ENCODE data around the gene TUB.

The TUB gene

DNA sequence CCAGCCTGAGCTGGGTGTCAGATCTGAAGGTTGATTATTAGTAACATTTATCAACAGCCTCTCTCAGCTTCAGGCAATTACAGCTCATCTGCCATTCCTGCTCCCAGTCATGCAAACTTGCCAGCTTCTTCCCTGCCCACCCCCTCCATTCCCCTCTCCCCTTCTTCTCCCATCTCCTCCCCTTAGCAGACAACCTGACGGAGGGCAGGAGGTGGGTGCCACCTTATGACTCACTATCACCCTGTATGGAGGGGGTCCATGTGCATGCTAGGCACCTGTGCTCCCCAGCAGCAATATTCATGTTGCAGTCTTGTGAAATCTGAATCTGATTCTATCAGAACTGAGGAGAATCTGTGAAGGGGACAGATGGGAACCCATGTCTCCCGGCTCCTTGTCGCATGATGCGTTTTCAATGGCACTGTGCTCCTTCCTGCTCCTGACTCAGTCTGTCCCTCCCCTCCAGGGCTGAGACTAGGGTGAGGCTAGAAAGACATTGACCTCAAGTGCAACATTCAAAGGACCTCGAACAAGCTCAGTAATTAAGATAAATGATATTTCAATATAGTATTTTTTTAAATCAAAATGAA is 46.3 kb upstream of the TUB start:
- TF ChIP-seq, protein P1, sequence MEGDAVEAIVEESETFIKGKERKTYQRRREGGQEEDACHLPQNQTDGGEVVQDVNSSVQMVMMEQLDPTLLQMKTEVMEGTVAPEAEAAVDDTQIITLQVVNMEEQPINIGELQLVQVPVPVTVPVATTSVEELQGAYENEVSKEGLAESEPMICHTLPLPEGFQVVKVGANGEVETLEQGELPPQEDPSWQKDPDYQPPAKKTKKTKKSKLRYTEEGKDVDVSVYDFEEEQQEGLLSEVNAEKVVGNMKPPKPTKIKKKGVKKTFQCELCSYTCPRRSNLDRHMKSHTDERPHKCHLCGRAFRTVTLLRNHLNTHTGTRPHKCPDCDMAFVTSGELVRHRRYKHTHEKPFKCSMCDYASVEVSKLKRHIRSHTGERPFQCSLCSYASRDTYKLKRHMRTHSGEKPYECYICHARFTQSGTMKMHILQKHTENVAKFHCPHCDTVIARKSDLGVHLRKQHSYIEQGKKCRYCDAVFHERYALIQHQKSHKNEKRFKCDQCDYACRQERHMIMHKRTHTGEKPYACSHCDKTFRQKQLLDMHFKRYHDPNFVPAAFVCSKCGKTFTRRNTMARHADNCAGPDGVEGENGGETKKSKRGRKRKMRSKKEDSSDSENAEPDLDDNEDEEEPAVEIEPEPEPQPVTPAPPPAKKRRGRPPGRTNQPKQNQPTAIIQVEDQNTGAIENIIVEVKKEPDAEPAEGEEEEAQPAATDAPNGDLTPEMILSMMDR (IDR thresholded peaks at IDR 0.05): no peak

DNA sequence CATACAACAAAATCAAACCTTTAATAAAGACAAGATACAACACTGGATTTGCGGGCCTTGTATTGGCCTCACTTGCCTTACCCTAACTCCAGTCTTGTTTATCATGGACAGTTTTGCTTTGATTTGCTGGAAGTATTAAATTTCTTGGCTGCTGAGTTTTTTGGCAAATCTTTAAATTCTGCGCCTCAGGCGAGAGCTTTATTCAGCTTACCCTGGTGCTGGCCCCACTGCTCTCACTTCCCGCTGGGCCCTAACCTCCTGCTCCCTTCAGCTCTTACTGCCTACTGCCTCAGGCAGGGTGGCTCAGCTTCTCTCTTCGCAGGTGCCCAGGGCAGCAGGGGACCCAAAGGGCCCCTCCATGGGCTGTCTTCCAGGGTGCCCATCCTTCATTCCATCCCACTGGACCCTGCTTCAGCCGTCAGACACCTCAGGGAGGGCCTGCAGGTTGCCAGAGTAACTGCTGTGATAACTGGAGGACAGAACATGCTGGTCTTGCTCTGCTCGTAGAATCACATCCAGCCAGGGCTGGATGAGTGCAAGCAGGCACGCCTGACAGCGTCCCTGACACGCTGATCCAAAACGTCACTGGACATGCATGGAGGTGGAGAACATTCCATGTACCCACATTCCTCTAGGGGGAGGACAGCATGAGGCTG is 45.7 kb upstream of the TUB start:
- TF ChIP-seq, protein P1 (IDR thresholded peaks at IDR 0.05): no peak

DNA sequence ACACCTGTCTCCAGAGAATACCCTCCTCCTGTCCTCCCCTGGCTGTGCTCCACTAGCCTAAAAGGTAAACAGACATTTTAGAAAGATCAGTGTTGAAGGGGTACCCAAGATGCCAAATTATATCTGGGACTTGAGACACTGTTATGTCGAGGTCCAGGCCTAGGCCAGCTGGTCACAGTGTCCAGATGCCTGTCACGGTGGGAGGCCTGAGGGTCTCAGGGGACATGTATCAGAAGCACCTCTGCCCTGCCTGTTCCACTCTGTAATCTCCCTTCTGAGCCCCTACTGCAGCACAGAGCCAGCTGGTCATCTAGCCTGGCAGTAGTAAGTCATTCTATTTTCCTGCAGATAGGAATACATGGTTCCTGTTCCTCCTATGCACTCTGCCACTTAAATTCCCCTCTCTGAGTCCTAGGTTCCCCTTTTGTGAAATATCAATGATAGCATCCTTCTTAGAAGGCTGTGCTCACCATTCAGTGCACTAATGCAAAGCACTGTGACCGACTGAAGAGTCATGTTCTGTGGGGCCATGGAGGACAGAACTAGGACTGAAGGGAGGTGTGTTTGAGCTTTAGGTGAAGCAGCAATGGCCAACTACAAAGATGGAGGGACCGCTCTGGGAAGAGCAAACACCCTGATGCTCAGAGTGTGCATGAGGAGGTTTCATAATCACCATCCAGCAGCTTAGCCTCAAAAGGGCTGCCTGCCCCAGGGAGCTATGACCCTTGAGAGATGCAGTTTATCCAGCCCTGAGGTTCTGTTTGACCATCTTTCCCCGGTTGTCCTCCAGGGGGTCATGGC is 44.8 kb upstream of the TUB start:
- TF ChIP-seq, protein P1 (IDR thresholded peaks at IDR 0.05): no peak

DNA sequence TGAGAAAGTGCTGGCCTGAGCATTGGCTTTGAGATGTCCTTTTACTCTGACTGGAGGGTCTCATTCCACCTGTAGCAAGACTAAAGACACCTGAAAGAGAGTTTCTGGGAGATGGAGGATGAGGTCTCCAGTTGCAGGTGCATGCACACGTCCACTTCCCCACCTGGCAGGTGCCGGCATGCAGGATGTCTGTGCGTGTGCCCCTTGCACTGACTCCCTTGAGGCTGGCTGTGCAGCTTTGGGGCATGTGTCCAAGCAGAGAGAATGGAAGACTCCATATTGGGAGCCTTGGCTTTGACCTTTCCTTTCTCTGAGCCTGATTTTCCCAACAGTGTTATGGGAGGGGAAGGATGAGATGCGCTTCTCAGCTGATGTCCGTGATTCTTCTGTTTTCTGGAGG is 44.0 kb upstream of the TUB start:
- TF ChIP-seq, protein P1 (IDR thresholded peaks at IDR 0.05): no peak

DNA sequence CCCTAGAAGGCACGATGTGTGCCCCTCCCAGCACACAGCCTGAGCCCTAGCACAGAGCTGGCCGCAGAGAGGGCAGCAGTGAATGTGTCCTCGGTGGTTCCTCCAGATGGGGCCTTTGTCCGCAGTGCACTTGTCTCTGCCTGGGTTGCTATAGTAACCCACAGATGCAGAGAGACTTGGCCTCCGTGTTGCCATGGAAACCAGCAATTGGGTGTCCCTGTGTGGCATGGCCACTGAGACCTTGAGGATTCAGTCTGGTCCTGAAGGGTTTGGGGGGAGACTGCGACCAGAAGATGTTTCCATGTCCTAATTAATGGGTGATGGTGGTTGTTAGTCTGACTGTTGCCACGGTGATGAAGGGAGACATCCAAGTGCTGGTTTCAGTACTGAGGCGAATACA is 42.6 kb upstream of the TUB start:
- TF ChIP-seq, protein P1 (IDR thresholded peaks at IDR 0.05): no peak

DNA sequence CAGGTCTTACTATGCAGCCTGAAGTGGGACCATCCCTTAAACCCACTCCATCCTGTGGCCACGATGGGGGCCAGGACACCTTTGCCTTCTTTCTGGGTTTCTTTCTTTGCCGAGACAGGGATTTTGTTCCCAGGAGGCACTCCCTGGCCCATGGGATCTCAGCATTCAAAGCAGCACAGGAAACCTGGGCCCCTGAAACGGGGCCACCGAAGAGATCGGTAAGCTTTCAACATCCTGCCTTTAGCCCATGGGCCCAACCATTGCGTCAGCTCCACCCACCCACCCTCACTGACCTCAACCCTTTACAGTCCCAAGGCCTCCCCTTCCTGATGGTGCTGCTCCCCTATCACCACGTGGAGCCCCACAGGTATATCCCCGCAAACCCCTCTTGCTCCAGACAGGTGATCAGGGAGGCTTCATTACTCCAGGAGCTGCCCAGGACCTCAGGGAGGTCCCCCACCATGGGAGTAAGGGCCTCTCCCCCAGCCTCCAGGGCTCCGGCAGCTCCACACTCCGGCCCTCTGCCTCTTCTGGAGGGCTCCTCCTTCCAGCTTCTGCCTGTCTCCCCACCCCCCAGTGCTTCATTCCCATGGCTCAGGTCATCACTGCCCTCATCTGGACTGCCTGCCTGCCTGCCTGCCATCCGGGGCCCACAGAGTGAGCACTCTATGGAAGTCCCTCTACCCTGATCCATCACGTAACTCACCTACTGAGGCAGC is 42.0 kb upstream of the TUB start:
- TF ChIP-seq, protein P1 (IDR thresholded peaks at IDR 0.05): no peak

DNA sequence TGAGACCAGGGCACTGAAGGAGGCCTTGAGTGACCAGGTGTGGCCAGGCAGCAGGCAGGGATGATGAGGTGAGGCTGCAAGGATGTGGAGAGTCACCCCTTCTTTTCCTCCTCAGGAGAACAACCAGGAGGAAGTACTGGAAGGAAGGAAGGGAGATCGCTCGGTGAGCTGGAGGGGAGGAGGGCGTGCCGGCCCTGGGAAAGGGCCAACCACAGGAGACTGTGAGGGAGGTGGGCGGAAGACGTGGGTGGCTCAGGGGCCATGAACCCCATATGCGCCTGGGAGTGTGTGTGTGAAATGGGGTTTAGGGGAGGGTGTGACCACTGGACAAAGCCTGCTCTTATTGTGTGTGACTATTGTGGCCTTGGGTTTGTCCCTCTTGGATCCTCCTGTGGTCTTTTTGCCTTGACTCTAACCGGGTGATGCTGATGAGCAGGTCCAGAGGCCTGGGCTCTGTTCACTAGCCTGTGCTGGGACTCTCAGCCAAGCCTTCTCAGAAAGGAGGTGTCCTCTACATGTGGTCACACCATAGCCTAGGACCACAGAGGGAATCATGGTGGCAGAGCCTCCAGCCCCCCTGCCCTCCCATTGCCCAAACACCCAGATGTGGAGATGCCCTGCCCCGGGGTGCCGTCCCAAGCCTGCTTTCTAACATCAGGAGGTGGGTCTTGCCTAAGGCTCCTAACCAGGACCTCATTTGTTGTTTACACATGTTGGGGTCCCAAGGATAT is 41.3 kb upstream of the TUB start:
- TF ChIP-seq, protein P1 (IDR thresholded peaks at IDR 0.05): no peak
